Measurements from ENCODE around the gene GDF10.

- TF ChIP-seq GATA2 (IDR thresholded peaks at IDR 0.05; ENCODE audit: insufficient read depth, insufficient read length, low read depth, low read length), result no peak
- TF ChIP-seq MYC (IDR thresholded peaks at IDR 0.05; ENCODE audit: low read depth, low read length), result no peak
- TF ChIP-seq CTCF (IDR thresholded peaks at IDR 0.05; ENCODE audit: extremely low read depth in 1 of 2, insufficient read depth in 1 of 2, low read depth in 1 of 2, low read length in 2 of 2), result no peak
- TF ChIP-seq EZH2 (IDR thresholded peaks at IDR 0.05; ENCODE audit: borderline replicate concordance, low read depth, low read length, severe bottlenecking), result no peak
- no peak for TF ChIP-seq POLR2A (IDR thresholded peaks at IDR 0.05; ENCODE audit: low read depth, low read length)
- no peak for TF ChIP-seq POLR2AphosphoS5 (IDR thresholded peaks at IDR 0.05; ENCODE audit: insufficient read depth, low read depth, low read length)
- TF ChIP-seq JUN (IDR thresholded peaks at IDR 0.05; ENCODE audit: borderline replicate concordance, insufficient read depth, insufficient read length, low read depth), result no peak
- TF ChIP-seq, protein P1, sequence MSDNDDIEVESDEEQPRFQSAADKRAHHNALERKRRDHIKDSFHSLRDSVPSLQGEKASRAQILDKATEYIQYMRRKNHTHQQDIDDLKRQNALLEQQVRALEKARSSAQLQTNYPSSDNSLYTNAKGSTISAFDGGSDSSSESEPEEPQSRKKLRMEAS (IDR thresholded peaks at IDR 0.05; ENCODE audit: insufficient read depth, insufficient read length), result no peak
- TF ChIP-seq FOS (IDR thresholded peaks at IDR 0.05; ENCODE audit: borderline replicate concordance, insufficient read depth, low read length), result no peak
Measured at GRCh38 chr10:47318706-47319105, 18.7 kb downstream of the GDF10 start.
